Activated CD4-positive, alpha-beta T cell treated with anti-CD3 and anti-CD28 coated beads, Interleukin-2, amount 10 ng/mL, durations not matched to agents 24 days and 14 days (primary cell): Measurements from ENCODE around the gene SULT2A1. TPM values are rescaled to one million over a fixed set of nuclear protein-coding genes. Genes with fewer than 3 reads are reported as not detected.

Experiments
- DNase-seq: peaks from one replicate; pipeline ENCODE4 v3.0.0; 2022
- H3K27ac Mint-ChIP-seq: one replicate; pipeline ENCODE4 v1.8.0; 2022; ENCODE audit warnings: mild to moderate bottlenecking, mixed read lengths
- H3K27me3 Mint-ChIP-seq: one replicate; pipeline ENCODE4 v1.8.0; 2022; ENCODE audit warnings: mixed read lengths
- H3K36me3 Mint-ChIP-seq: one replicate; pipeline ENCODE4 v1.8.0; 2022; ENCODE audit warnings: low read depth, mild to moderate bottlenecking, mixed read lengths
- H3K4me1 Mint-ChIP-seq: one replicate; pipeline ENCODE4 v1.8.0; 2021; ENCODE audit warnings: mixed read lengths
- H3K4me3 Mint-ChIP-seq: one replicate; pipeline ENCODE4 v1.8.0; 2022; ENCODE audit warnings: mild to moderate bottlenecking, moderate library complexity, mixed read lengths
- H3K9me3 Mint-ChIP-seq: one replicate; pipeline ENCODE4 v1.8.0; 2021; ENCODE audit warnings: mixed read lengths
- intact Hi-C: fragments of 100-400 bp; cut with micrococcal nuclease; formaldehyde crosslinking; loops from one replicate; pipeline ENCODE4 v1.15.1; 2023
- total RNA-seq: library from RNA; stranded (reverse); gene quantifications from 2 replicates; pipeline ENCODE4 v1.2.3, GENCODE V29; 2022

Gene SULT2A1
- total RNA-seq, 1 donor from 2014 or later = not detected

GRCh38 chr19:47848823-47849473 is 37.2 kb downstream of the SULT2A1 start:
- intact Hi-C loops = no loop called here

GRCh38 chr19:47848425-47848822 is 37.7 kb downstream of the SULT2A1 start:
- H3K9me3 Mint-ChIP-seq = no peaks in the 10 kb centered on the region
- no peak for DNase-seq
- no peak overlapping the region for H3K27ac Mint-ChIP-seq
- H3K4me1 Mint-ChIP-seq = peaks cover 6% of the 10 kb centered on the region
- no peaks in the 10 kb centered on the region for H3K36me3 Mint-ChIP-seq
- intact Hi-C loops = no loop called here
- peaks cover 33% of the 10 kb centered on the region for H3K27me3 Mint-ChIP-seq
- no peak overlapping the region for H3K4me3 Mint-ChIP-seq

More at GRCh38 chr19:47848823-47849473, 37.2 kb downstream of the SULT2A1 start:
- no peak overlapping the region for H3K27ac Mint-ChIP-seq
- peak; percentile 71 for DNase-seq
- peak overlapping the region; percentile 26 for H3K4me3 Mint-ChIP-seq
- no peaks in the 10 kb centered on the region for H3K9me3 Mint-ChIP-seq
- no peaks in the 10 kb centered on the region for H3K36me3 Mint-ChIP-seq
- H3K27me3 Mint-ChIP-seq = peaks cover 33% of the 10 kb centered on the region
- H3K4me1 Mint-ChIP-seq = peaks cover 6% of the 10 kb centered on the region

- Mint-ChIP-seq H3K9me3 (no peaks in the 10 kb centered on the region), H3K4me1 (no peaks in the 10 kb centered on the region), H3K27ac (no peak overlapping the region), H3K27me3 (peaks cover 7% of the 10 kb centered on the region), H3K36me3 (no peaks in the 10 kb centered on the region), H3K4me3 (no peak overlapping the region)
- intact Hi-C loops = no loop called here
- no peak for DNase-seq
Measured at GRCh38 chr19:47842941-47843340, 43.2 kb downstream of the SULT2A1 start.

GRCh38 chr19:47839913-47840312 is 46.2 kb downstream of the SULT2A1 start:
- Mint-ChIP-seq H3K27ac (no peak overlapping the region), H3K27me3 (peaks cover 1% of the 10 kb centered on the region), H3K4me1 (no peaks in the 10 kb centered on the region), H3K36me3 (no peaks in the 10 kb centered on the region), H3K4me3 (no peak overlapping the region), H3K9me3 (no peaks in the 10 kb centered on the region)
- intact Hi-C loops = no loop called here
- no peak for DNase-seq

- no peak overlapping the region for H3K27ac Mint-ChIP-seq
- intact Hi-C loops = no loop called here
- H3K4me1 Mint-ChIP-seq = no peaks in the 10 kb centered on the region
- H3K27me3 Mint-ChIP-seq = peaks cover 1% of the 10 kb centered on the region
- no peaks in the 10 kb centered on the region for H3K36me3 Mint-ChIP-seq
- DNase-seq = no peak
- H3K9me3 Mint-ChIP-seq = no peaks in the 10 kb centered on the region
- H3K4me3 Mint-ChIP-seq = no peak overlapping the region
Measured at GRCh38 chr19:47839411-47839810, 46.7 kb downstream of the SULT2A1 start.

- Mint-ChIP-seq H3K4me3 (no peak overlapping the region), H3K27ac (no peak overlapping the region), H3K36me3 (no peaks in the 10 kb centered on the region), H3K4me1 (no peaks in the 10 kb centered on the region), H3K27me3 (no peaks in the 10 kb centered on the region), H3K9me3 (no peaks in the 10 kb centered on the region)
- DNase-seq = no peak
- intact Hi-C loops = no loop called here
Measured at GRCh38 chr19:47836038-47836437, 50.1 kb downstream of the SULT2A1 start.

- Mint-ChIP-seq H3K4me3 (no peak overlapping the region), H3K36me3 (no peaks in the 10 kb centered on the region), H3K27me3 (peaks cover 4% of the 10 kb centered on the region), H3K4me1 (no peaks in the 10 kb centered on the region), H3K9me3 (no peaks in the 10 kb centered on the region), H3K27ac (no peak overlapping the region)
- intact Hi-C loops = no loop called here
- no peak for DNase-seq
Measured at GRCh38 chr19:47832723-47833122, 53.4 kb downstream of the SULT2A1 start.

- Mint-ChIP-seq H3K9me3 (no peaks in the 10 kb centered on the region), H3K27ac (no peak overlapping the region), H3K4me1 (no peaks in the 10 kb centered on the region), H3K4me3 (no peak overlapping the region), H3K27me3 (peaks cover 4% of the 10 kb centered on the region), H3K36me3 (no peaks in the 10 kb centered on the region)
- intact Hi-C loops = no loop called here
- no peak for DNase-seq
Measured at GRCh38 chr19:47826800-47827199, 59.3 kb downstream of the SULT2A1 start.

- DNase-seq = no peak
- Mint-ChIP-seq H3K27me3 (peaks cover 16% of the 10 kb centered on the region), H3K9me3 (no peaks in the 10 kb centered on the region), H3K36me3 (no peaks in the 10 kb centered on the region), H3K27ac (no peak overlapping the region), H3K4me1 (peaks cover 4% of the 10 kb centered on the region), H3K4me3 (no peak overlapping the region)
- intact Hi-C loops = no loop called here
Measured at GRCh38 chr19:47824396-47824795, 61.7 kb downstream of the SULT2A1 start.

- no peaks in the 10 kb centered on the region for H3K9me3 Mint-ChIP-seq
- no peaks in the 10 kb centered on the region for H3K36me3 Mint-ChIP-seq
- no peak within 1 kb of the TSS for H3K4me3 Mint-ChIP-seq
- H3K27ac Mint-ChIP-seq = no peak within 1 kb of the TSS
- intact Hi-C loops = no loop called here
- no peak for DNase-seq
- peaks cover 17% of the 10 kb centered on the region for H3K27me3 Mint-ChIP-seq
- H3K4me1 Mint-ChIP-seq = peaks cover 4% of the 10 kb centered on the region
Measured at GRCh38 chr19:47821460-47822020, 64.6 kb downstream of the SULT2A1 start, which contains the start of gene CRX. CRX (plus strand) TSS chr19:47821937; CDS start chr19:47834444, 12,507 bp downstream.

Other genes starting within 250 kb of the SULT2A1 start
- gene EHD2, start 172.9 kb downstream of the SULT2A1 start, total RNA-seq = 0.49 and 1.2 TPM in 2 replicates
- 222 and 230 TPM in 2 replicates for gene NOP53, start 140.8 kb downstream of the SULT2A1 start, total RNA-seq
- gene SELENOW, start 107.6 kb downstream of the SULT2A1 start, total RNA-seq = 111 and 117 TPM in 2 replicates
- gene TPRX1, start 81.8 kb downstream of the SULT2A1 start, total RNA-seq = not detected in 2 replicates
- gene CRX, start 64.4 kb downstream of the SULT2A1 start, total RNA-seq = not detected in 2 replicates
- gene TPRX2, start 27.1 kb downstream of the SULT2A1 start, total RNA-seq = not detected in 2 replicates
- gene BSPH1, start 105.9 kb upstream of the SULT2A1 start, total RNA-seq = not detected in 2 replicates
- gene ELSPBP1, start 108.3 kb upstream of the SULT2A1 start, total RNA-seq = not detected in 2 replicates
- gene CABP5, start 157.8 kb upstream of the SULT2A1 start, total RNA-seq = not detected in 2 replicates
- gene PLA2G4C, start 224.5 kb upstream of the SULT2A1 start, total RNA-seq = 9.2 and 11.4 TPM in 2 replicates